LNCAP (cell line): ENCODE results near the gene VAV1.

ENCODE experiments used
- CTCF ChIP-seq: fragments of 450-650 bp; IDR thresholded peaks from 2 replicates; pipeline ENCODE4 v1.5.1; 2017; ENCODE audit warnings: mild to moderate bottlenecking

VAV1 gene

GRCh38 chr19:6788896-6789295 is 16.4 kb downstream of the VAV1 start:
- TF ChIP-seq CTCF = no peak

- TF ChIP-seq CTCF = no peak
These were observed 18.0 kb downstream of the VAV1 start for GRCh38 chr19:6790194-6791128.

GRCh38 chr19:6791237-6791636 is 18.7 kb downstream of the VAV1 start:
- TF ChIP-seq CTCF = no peak

- no peak for TF ChIP-seq CTCF
These were observed 20.9 kb downstream of the VAV1 start for GRCh38 chr19:6793411-6793810.

GRCh38 chr19:6793973-6794372 is 21.5 kb downstream of the VAV1 start:
- no peak for TF ChIP-seq CTCF

- TF ChIP-seq CTCF = no peak
These were observed 22.4 kb downstream of the VAV1 start for GRCh38 chr19:6794686-6795431.

- no peak for TF ChIP-seq CTCF
These were observed 23.8 kb downstream of the VAV1 start for GRCh38 chr19:6796278-6796677.
